ENCODE data around the gene UQCR10. TPM values are rescaled to one million over a fixed set of nuclear protein-coding genes. Genes with fewer than 3 reads are reported as not detected.

UQCR10 gene
- total RNA-seq, 2 donors from 2014 or later = 92.8 to 124 TPM

GRCh38 chr22:29732883-29733282 is 34.3 kb upstream of the UQCR10 start:
- TF ChIP-seq CTCF (IDR thresholded peaks at IDR 0.05) (no peak), POLR2AphosphoS5 (IDR thresholded peaks at IDR 0.05) (no peak), POLR2A (IDR thresholded peaks at IDR 0.05) (no peak)
- intact Hi-C loops (cut with DNase I) = no loop called here
- WGBS = 81% methylated on average over 6 of the region's 6 CpGs

GRCh38 chr22:29733362-29734201 is 33.6 kb upstream of the UQCR10 start:
- Histone ChIP-seq H3K27me3 (replicated peaks; ENCODE audit: insufficient read depth) (no peaks in the 10 kb centered on the region), H3K36me3 (no peaks in the 10 kb centered on the region), H3K9me3 (no peaks in the 10 kb centered on the region), H3K4me1 (replicated peaks) (no peaks in the 10 kb centered on the region), H3K27ac (no peak overlapping the region), H3K4me3 (no peak overlapping the region)
- 36% methylated on average over 19 of the region's 19 CpGs for WGBS
- DNase-seq (ENCODE audit: low spot score) = peak; percentile 47
- intact Hi-C loops (cut with DNase I) = no loop called here
- TF ChIP-seq CTCF (IDR thresholded peaks at IDR 0.05) (no peak), POLR2AphosphoS5 (IDR thresholded peaks at IDR 0.05) (peak; percentile 3)

More at GRCh38 chr22:29732883-29733282, 34.3 kb upstream of the UQCR10 start:
- Histone ChIP-seq H3K4me3 (no peak overlapping the region), H3K27me3 (replicated peaks; ENCODE audit: insufficient read depth) (no peaks in the 10 kb centered on the region), H3K27ac (no peak overlapping the region), H3K4me1 (replicated peaks) (no peaks in the 10 kb centered on the region), H3K9me3 (no peaks in the 10 kb centered on the region), H3K36me3 (no peaks in the 10 kb centered on the region)
- DNase-seq (ENCODE audit: low spot score) = no peak

GRCh38 chr22:29734406-29734805 is 32.8 kb upstream of the UQCR10 start:
- Histone ChIP-seq H3K9me3 (no peaks in the 10 kb centered on the region), H3K27me3 (replicated peaks; ENCODE audit: insufficient read depth) (no peaks in the 10 kb centered on the region), H3K4me3 (no peak overlapping the region), H3K36me3 (no peaks in the 10 kb centered on the region), H3K4me1 (replicated peaks) (no peaks in the 10 kb centered on the region), H3K27ac (no peak overlapping the region)
- TF ChIP-seq POLR2AphosphoS5 (IDR thresholded peaks at IDR 0.05) (no peak), CTCF (IDR thresholded peaks at IDR 0.05) (no peak), POLR2A (IDR thresholded peaks at IDR 0.05) (no peak)
- WGBS = 81% methylated on average over 8 of the region's 8 CpGs
- no peak for DNase-seq (ENCODE audit: low spot score)
- intact Hi-C loops (cut with DNase I) = no loop called here

- TF ChIP-seq POLR2AphosphoS5 (IDR thresholded peaks at IDR 0.05) = no peak
- TF ChIP-seq POLR2A (IDR thresholded peaks at IDR 0.05) = no peak
- no peak for TF ChIP-seq CTCF (IDR thresholded peaks at IDR 0.05)
- no peak overlapping the region for H3K4me3 ChIP-seq
- H3K27me3 ChIP-seq (replicated peaks; ENCODE audit: insufficient read depth) = no peaks in the 10 kb centered on the region
- no peaks in the 10 kb centered on the region for H3K9me3 ChIP-seq
- H3K27ac ChIP-seq = no peak overlapping the region
- intact Hi-C loops (cut with DNase I) = loop anchor here (1.0 kb wide), 1 partner anchor 16 kb away; no protein-coding TSS in a partner anchor
- WGBS = 81% methylated on average over 9 of the region's 9 CpGs
- no peaks in the 10 kb centered on the region for H3K36me3 ChIP-seq
- H3K4me1 ChIP-seq (replicated peaks) = no peaks in the 10 kb centered on the region
- DNase-seq (ENCODE audit: low spot score) = no peak
Observed at GRCh38 chr22:29734838-29735237, 32.3 kb upstream of the UQCR10 start.

- H3K36me3 ChIP-seq = no peaks in the 10 kb centered on the region
- no CpG with 5 or more reads among the region's 1 CpG for WGBS
- no peaks in the 10 kb centered on the region for H3K27me3 ChIP-seq (replicated peaks; ENCODE audit: insufficient read depth)
- H3K27ac ChIP-seq = no peak overlapping the region
- H3K9me3 ChIP-seq = no peaks in the 10 kb centered on the region
- DNase-seq (ENCODE audit: low spot score) = no peak
- no peaks in the 10 kb centered on the region for H3K4me1 ChIP-seq (replicated peaks)
- H3K4me3 ChIP-seq = no peak overlapping the region
- intact Hi-C loops (cut with DNase I) = loop anchor here (1.0 kb wide), 1 partner anchor 16 kb away; no protein-coding TSS in a partner anchor
- no peak for TF ChIP-seq POLR2AphosphoS5 (IDR thresholded peaks at IDR 0.05)
- no peak for TF ChIP-seq POLR2A (IDR thresholded peaks at IDR 0.05)
- TF ChIP-seq CTCF (IDR thresholded peaks at IDR 0.05) = no peak
Observed at GRCh38 chr22:29735416-29735815, 31.8 kb upstream of the UQCR10 start.
